NCI-H1417 (cell line): Measurements from ENCODE around the gene ZSCAN10.

Experiments used
- DNase-seq, 3 experiments: peaks; one replicate each; lab custom pipeline; 2025; lab: John Stamatoyannopoulos, UW

Gene ZSCAN10

GRCh38 chr16:3112058-3112880 lies 13.2 kb upstream of the ZSCAN10 start, which contains the start of gene ZNF205:
TSS of gene ZNF205 (plus strand) at chr16:3112586. CDS start at chr16:3113431, 845 bp downstream.
- peak; percentile 83 to 95 (median 91) for DNase-seq

GRCh38 chr16:3106205-3106928 lies 7.3 kb upstream of the ZSCAN10 start:
- peak; percentile 91 to 99 (median 95) for DNase-seq

- peak in 1 of 3 experiments; percentile 81 for DNase-seq
Measured at GRCh38 chr16:3101841-3102470, 2.9 kb upstream of the ZSCAN10 start.

GRCh38 chr16:3101018-3101840 lies 2.1 kb upstream of the ZSCAN10 start:
- peak in 1 of 3 experiments; percentile 20 for DNase-seq

- peak; percentile 88 to 98 (median 91) for DNase-seq
Measured at GRCh38 chr16:3099732-3100499, 822 bp upstream of the ZSCAN10 start.

- DNase-seq = no peak
Measured at GRCh38 chr16:3099395-3099731, 269 bp upstream of the ZSCAN10 start.

GRCh38 chr16:3097266-3097665 lies 1.8 kb downstream of the ZSCAN10 start:
- no peak for DNase-seq

- DNase-seq = no peak
Measured at GRCh38 chr16:3096362-3096761, 2.7 kb downstream of the ZSCAN10 start.

- no peak for DNase-seq
Measured at GRCh38 chr16:3095869-3096268, 3.2 kb downstream of the ZSCAN10 start.

GRCh38 chr16:3094289-3095027 lies 4.6 kb downstream of the ZSCAN10 start:
- DNase-seq = peak in 2 of 3 experiments; percentile 13 to 68

GRCh38 chr16:3092501-3092941 lies 6.6 kb downstream of the ZSCAN10 start:
- DNase-seq = no peak

GRCh38 chr16:3091551-3091950 lies 7.5 kb downstream of the ZSCAN10 start:
- DNase-seq = no peak

- peak in 2 of 3 experiments; percentile 80 to 87 for DNase-seq
Measured at GRCh38 chr16:3089717-3090592, 9.1 kb downstream of the ZSCAN10 start.

- DNase-seq = no peak
Measured at GRCh38 chr16:3088925-3089716, 10.0 kb downstream of the ZSCAN10 start.

- DNase-seq = no peak
Measured at GRCh38 chr16:3088450-3088849, 10.6 kb downstream of the ZSCAN10 start.

- DNase-seq = no peak
Measured at GRCh38 chr16:3087243-3088235, 11.6 kb downstream of the ZSCAN10 start.

GRCh38 chr16:3086596-3087242 lies 12.4 kb downstream of the ZSCAN10 start:
- DNase-seq = no peak
